Thyroid gland (tissue), 4 donors: ENCODE data around the gene RAB41.

Source experiments
- POLR2A ChIP-seq, 2 donors: fragments of 450-650 bp; IDR thresholded peaks; one replicate each; pipeline ENCODE4 v1.6.1; 2017; ENCODE audit warnings: antibody characterized with exemption in 2 of 2, mild to moderate bottlenecking in 2 of 2, moderate library complexity in 1 of 2
- TF ChIP-seq, protein P1 (sequence below), 6 experiments: fragments of 200-600 bp in 3 of 6; fragments of 450-650 bp in 3 of 6; sonication (generic) in 3 of 6; IDR thresholded peaks; one replicate each; pipeline ENCODE4 v1.5.1; 2016 to 2019; ENCODE audit warnings: antibody characterized with exemption in 6 of 6, mild to moderate bottlenecking in 2 of 6, inconsistent platforms in 1 of 6, moderate library complexity in 1 of 6

DNA sequence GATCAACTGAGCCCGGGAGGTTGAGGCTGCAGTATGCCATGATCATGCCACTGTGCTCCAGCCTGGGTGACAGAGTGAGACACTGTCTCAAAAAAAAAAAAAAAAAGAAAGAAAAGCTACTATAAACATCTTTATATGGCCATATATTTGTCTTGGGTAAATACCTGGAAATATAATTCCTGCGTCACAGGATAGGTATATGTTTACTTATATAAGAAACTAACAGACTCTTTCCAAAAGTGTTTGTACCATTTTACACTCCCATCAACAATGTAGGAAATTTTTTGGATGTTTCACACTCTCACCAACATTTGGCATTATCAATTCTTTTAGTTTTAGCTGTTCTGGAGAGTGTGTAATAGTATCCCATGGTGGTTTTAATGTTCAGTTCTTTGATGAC, 34.7 kb upstream of the RAB41 start:
- TF ChIP-seq, protein P1, sequence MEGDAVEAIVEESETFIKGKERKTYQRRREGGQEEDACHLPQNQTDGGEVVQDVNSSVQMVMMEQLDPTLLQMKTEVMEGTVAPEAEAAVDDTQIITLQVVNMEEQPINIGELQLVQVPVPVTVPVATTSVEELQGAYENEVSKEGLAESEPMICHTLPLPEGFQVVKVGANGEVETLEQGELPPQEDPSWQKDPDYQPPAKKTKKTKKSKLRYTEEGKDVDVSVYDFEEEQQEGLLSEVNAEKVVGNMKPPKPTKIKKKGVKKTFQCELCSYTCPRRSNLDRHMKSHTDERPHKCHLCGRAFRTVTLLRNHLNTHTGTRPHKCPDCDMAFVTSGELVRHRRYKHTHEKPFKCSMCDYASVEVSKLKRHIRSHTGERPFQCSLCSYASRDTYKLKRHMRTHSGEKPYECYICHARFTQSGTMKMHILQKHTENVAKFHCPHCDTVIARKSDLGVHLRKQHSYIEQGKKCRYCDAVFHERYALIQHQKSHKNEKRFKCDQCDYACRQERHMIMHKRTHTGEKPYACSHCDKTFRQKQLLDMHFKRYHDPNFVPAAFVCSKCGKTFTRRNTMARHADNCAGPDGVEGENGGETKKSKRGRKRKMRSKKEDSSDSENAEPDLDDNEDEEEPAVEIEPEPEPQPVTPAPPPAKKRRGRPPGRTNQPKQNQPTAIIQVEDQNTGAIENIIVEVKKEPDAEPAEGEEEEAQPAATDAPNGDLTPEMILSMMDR (IDR thresholded peaks at IDR 0.05) = no peak
- no peak for TF ChIP-seq POLR2A (IDR thresholded peaks at IDR 0.05)
